Liver (tissue), 9 donors: ENCODE data around the gene METTL4. TPM values are rescaled to one million over a fixed set of nuclear protein-coding genes. Genes with fewer than 3 reads are reported as not detected.

Experiments used
- DNase-seq: peaks from one replicate; pipeline ENCODE4 v3.0.0-alpha.2; 2017; ENCODE audit warnings: low spot score
- H3K27ac ChIP-seq, 2 donors: one replicate each; pipeline ENCODE4 v1.7.0; 2013; ENCODE audit warnings: inconsistent platforms in 2 of 2, low read length in 2 of 2, control low read depth in 1 of 2, low read depth in 1 of 2, mild to moderate bottlenecking in 1 of 2
- H3K27me3 ChIP-seq, 4 donors: one replicate each; pipeline versions ENCODE4 v1.6.1 to v1.7.0; 2013; ENCODE audit warnings: low read length in 3 of 4, inconsistent platforms in 1 of 4, mild to moderate bottlenecking in 1 of 4, moderate library complexity in 1 of 4; ENCODE audit not compliant: control insufficient read depth in 4 of 4, insufficient read depth in 4 of 4
- H3K36me3 ChIP-seq, 4 donors: one replicate each; pipeline versions ENCODE4 v1.6.1 to v1.7.0; 2013; ENCODE audit warnings: low read length in 3 of 4, mild to moderate bottlenecking in 3 of 4, low read depth in 1 of 4, moderate library complexity in 1 of 4; ENCODE audit not compliant: control insufficient read depth in 4 of 4, insufficient read depth in 3 of 4
- H3K4me1 ChIP-seq, 4 donors: one replicate each; pipeline versions ENCODE4 v1.6.1 to v1.7.0; 2013; ENCODE audit warnings: low read length in 3 of 4, mild to moderate bottlenecking in 3 of 4, moderate library complexity in 1 of 4; ENCODE audit not compliant: control insufficient read depth in 4 of 4, insufficient read depth in 4 of 4
- H3K4me3 ChIP-seq, 3 donors: one replicate each; pipeline versions ENCODE4 v1.6.1 to v1.7.0; 2013; ENCODE audit warnings: low read length in 3 of 3, control low read depth in 1 of 3, low read depth in 1 of 3, mild to moderate bottlenecking in 1 of 3
- H3K9ac ChIP-seq, 2 donors: one replicate each; pipeline ENCODE4 v1.7.0; 2013; ENCODE audit warnings: low read length in 2 of 2, mild to moderate bottlenecking in 2 of 2, moderate library complexity in 2 of 2, control low read depth in 1 of 2, low read depth in 1 of 2
- H3K9me3 ChIP-seq, 4 donors: one replicate each; pipeline versions ENCODE4 v1.6.1 to v1.7.0; 2013; ENCODE audit warnings: low read length in 3 of 4; ENCODE audit not compliant: control insufficient read depth in 4 of 4
- EGR1 ChIP-seq, 2 donors: IDR thresholded peaks; 2 replicates each; pipeline ENCODE4 v1.6.1; 2016 to 2018; ENCODE audit warnings: antibody characterized with exemption in 2 of 2, low read depth in 2 of 2
- FOXA1 ChIP-seq: IDR thresholded peaks from 2 replicates; pipeline ENCODE4 v1.6.1; 2016; ENCODE audit warnings: antibody characterized with exemption
- FOXA2 ChIP-seq: IDR thresholded peaks from 2 replicates; pipeline ENCODE4 v1.6.1; 2016; ENCODE audit warnings: antibody characterized with exemption
- GABPA ChIP-seq, 2 donors: IDR thresholded peaks in 1 of 2; conservative IDR thresholded peaks in 1 of 2; 2 replicates each; pipeline ENCODE4 v1.6.1; 2016; ENCODE audit warnings: antibody characterized with exemption in 2 of 2, mild to moderate bottlenecking in 1 of 2, moderate library complexity in 1 of 2
- HNF4A ChIP-seq, 2 donors: conservative IDR thresholded peaks; 2 replicates each; pipeline ENCODE4 v1.6.1; 2016; ENCODE audit warnings: antibody characterized with exemption in 2 of 2, mild to moderate bottlenecking in 2 of 2
- HNF4G ChIP-seq: IDR thresholded peaks from 2 replicates; pipeline ENCODE4 v1.6.1; 2016; ENCODE audit warnings: antibody characterized with exemption
- JUND ChIP-seq, 2 donors: IDR thresholded peaks; 2 replicates each; pipeline ENCODE4 v1.6.1; 2016; ENCODE audit warnings: antibody characterized with exemption in 2 of 2
- NR2F2 ChIP-seq: IDR thresholded peaks from 2 replicates; pipeline ENCODE4 v1.6.1; 2016; ENCODE audit warnings: antibody characterized with exemption
- RAD21 ChIP-seq, 2 donors: IDR thresholded peaks; 2 replicates each; pipeline ENCODE4 v1.6.1; 2016; ENCODE audit warnings: antibody characterized with exemption in 2 of 2, mild to moderate bottlenecking in 2 of 2
- RXRA ChIP-seq, 2 donors: IDR thresholded peaks; 2 replicates each; pipeline ENCODE4 v1.6.1; 2017 to 2018; ENCODE audit warnings: antibody characterized with exemption in 2 of 2, mild to moderate bottlenecking in 1 of 2
- SP1 ChIP-seq: IDR thresholded peaks from 2 replicates; pipeline ENCODE4 v1.6.1; 2018; ENCODE audit warnings: antibody characterized with exemption, mild to moderate bottlenecking
- TAF1 ChIP-seq: conservative IDR thresholded peaks from 2 replicates; pipeline ENCODE4 v1.6.1; 2016; ENCODE audit warnings: antibody characterized with exemption, mild to moderate bottlenecking
- YY1 ChIP-seq: IDR thresholded peaks from 2 replicates; pipeline ENCODE4 v1.6.1; 2016; ENCODE audit warnings: antibody characterized with exemption, mild to moderate bottlenecking
- WGBS: extraction: QIAGEN DNeasy Blood & Tissue Kit; methylation state at CpG from one replicate; pipeline ENCODE4 v1.1.7; 2013; 5-methylcytosine and 5-hydroxymethylcytosine counted together
- polyA plus RNA-seq, 2 donors: library from polyadenylated mRNA; stranded (reverse) in 1 of 2; unstranded in 1 of 2; fragments of 200-250 nt in 1 of 2; fragments of >200 nt in 1 of 2; fragmentation: Nextera tagmentation in 1 of 2; extraction: Ambion mirVana in 1 of 2; gene quantifications; one replicate each; pipeline versions ENCODE4 v1.2.1 to v1.2.3, GENCODE V29; 2013 to 2015
- total RNA-seq, 2 donors: library from RNA; depleted of rRNA; stranded (reverse); fragments of >200 nt; gene quantifications; one replicate each; pipeline ENCODE4 v1.2.3, GENCODE V29; 2014
- TF ChIP-seq, protein P1 (sequence below): IDR thresholded peaks from 2 replicates; pipeline ENCODE4 v1.6.1; 2016; ENCODE audit warnings: antibody characterized with exemption, mild to moderate bottlenecking
- TF ChIP-seq, protein P2 (sequence below): fragments of 150-350 bp; IDR thresholded peaks from 2 replicates; pipeline ENCODE4 v1.5.1; 2017; ENCODE audit warnings: improper control_type of control experiment, low read depth, low read length; ENCODE audit not compliant: missing input control
- TF ChIP-seq, protein P3 (sequence below): IDR thresholded peaks from 2 replicates; pipeline ENCODE4 v1.6.1; 2016; ENCODE audit warnings: antibody characterized with exemption
- TF ChIP-seq, protein P4 (sequence below): IDR thresholded peaks from 2 replicates; pipeline ENCODE4 v1.6.1; 2016; ENCODE audit warnings: antibody characterized with exemption
- donor health status: healthy.
- donor health status: healthy.
- donor health status: healthy.
- donor health status: healthy.
- donor health status: healthy.

METTL4 gene
- total and polyA plus RNA-seq, 4 donors = 1.9 to 13.9 (median 3.5) TPM

DNA sequence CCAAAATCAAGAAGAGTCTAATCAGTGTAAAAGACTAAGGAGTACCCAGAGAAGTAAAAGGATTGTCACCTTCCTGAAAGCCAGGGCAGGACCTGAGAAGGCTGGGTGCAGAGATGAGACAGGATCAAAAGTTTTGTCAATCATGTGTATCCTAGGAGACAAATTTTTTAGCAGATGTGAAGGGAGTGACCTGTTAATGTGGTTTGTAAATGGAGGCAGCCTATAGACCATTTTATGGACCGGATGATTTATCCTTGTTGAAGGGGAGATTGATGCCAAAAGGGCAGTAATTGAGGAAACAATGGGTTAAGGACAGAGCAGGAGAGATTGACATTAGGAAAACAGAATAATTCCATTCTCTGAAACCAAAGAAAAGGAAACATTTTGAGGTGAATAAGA is 865 bp upstream of the METTL4 start:
- Histone ChIP-seq H3K36me3 (no peaks in the 10 kb centered on the region), H3K27ac (no peak overlapping the region), H3K9me3 (no peaks in the 10 kb centered on the region), H3K4me1 (peaks cover 3 to 17% (median 15%) of the 10 kb centered on the region in 4 donors), H3K9ac (no peak overlapping the region), H3K27me3 (no peaks in the 10 kb centered on the region), H3K4me3 (peak overlapping the region in 1 of 3 donors; percentile 76)
- DNase-seq = no peak
- WGBS = 8% methylated on average over 1 of the region's 1 CpG
- TF ChIP-seq JUND (IDR thresholded peaks at IDR 0.05) (no peak), RAD21 (IDR thresholded peaks at IDR 0.05) (no peak), HNF4A (conservative IDR thresholded peaks at IDR 0.05) (no peak), EGR1 (IDR thresholded peaks at IDR 0.05; ENCODE audit: low read depth in 2 of 2) (no peak), NR2F2 (no peak), HNF4G (no peak), FOXA1 (no peak), YY1 (no peak), RXRA (IDR thresholded peaks at IDR 0.05) (no peak), FOXA2 (no peak), SP1 (no peak), TAF1 (no peak), GABPA (IDR thresholded peaks at IDR 0.05 in 1 of 2, conservative IDR thresholded peaks at IDR 0.05 in 1 of 2) (no peak)
- TF ChIP-seq, protein P1, sequence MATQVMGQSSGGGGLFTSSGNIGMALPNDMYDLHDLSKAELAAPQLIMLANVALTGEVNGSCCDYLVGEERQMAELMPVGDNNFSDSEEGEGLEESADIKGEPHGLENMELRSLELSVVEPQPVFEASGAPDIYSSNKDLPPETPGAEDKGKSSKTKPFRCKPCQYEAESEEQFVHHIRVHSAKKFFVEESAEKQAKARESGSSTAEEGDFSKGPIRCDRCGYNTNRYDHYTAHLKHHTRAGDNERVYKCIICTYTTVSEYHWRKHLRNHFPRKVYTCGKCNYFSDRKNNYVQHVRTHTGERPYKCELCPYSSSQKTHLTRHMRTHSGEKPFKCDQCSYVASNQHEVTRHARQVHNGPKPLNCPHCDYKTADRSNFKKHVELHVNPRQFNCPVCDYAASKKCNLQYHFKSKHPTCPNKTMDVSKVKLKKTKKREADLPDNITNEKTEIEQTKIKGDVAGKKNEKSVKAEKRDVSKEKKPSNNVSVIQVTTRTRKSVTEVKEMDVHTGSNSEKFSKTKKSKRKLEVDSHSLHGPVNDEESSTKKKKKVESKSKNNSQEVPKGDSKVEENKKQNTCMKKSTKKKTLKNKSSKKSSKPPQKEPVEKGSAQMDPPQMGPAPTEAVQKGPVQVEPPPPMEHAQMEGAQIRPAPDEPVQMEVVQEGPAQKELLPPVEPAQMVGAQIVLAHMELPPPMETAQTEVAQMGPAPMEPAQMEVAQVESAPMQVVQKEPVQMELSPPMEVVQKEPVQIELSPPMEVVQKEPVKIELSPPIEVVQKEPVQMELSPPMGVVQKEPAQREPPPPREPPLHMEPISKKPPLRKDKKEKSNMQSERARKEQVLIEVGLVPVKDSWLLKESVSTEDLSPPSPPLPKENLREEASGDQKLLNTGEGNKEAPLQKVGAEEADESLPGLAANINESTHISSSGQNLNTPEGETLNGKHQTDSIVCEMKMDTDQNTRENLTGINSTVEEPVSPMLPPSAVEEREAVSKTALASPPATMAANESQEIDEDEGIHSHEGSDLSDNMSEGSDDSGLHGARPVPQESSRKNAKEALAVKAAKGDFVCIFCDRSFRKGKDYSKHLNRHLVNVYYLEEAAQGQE = no peak
- TF ChIP-seq, protein P2, sequence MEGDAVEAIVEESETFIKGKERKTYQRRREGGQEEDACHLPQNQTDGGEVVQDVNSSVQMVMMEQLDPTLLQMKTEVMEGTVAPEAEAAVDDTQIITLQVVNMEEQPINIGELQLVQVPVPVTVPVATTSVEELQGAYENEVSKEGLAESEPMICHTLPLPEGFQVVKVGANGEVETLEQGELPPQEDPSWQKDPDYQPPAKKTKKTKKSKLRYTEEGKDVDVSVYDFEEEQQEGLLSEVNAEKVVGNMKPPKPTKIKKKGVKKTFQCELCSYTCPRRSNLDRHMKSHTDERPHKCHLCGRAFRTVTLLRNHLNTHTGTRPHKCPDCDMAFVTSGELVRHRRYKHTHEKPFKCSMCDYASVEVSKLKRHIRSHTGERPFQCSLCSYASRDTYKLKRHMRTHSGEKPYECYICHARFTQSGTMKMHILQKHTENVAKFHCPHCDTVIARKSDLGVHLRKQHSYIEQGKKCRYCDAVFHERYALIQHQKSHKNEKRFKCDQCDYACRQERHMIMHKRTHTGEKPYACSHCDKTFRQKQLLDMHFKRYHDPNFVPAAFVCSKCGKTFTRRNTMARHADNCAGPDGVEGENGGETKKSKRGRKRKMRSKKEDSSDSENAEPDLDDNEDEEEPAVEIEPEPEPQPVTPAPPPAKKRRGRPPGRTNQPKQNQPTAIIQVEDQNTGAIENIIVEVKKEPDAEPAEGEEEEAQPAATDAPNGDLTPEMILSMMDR = no peak
- TF ChIP-seq, protein P3, sequence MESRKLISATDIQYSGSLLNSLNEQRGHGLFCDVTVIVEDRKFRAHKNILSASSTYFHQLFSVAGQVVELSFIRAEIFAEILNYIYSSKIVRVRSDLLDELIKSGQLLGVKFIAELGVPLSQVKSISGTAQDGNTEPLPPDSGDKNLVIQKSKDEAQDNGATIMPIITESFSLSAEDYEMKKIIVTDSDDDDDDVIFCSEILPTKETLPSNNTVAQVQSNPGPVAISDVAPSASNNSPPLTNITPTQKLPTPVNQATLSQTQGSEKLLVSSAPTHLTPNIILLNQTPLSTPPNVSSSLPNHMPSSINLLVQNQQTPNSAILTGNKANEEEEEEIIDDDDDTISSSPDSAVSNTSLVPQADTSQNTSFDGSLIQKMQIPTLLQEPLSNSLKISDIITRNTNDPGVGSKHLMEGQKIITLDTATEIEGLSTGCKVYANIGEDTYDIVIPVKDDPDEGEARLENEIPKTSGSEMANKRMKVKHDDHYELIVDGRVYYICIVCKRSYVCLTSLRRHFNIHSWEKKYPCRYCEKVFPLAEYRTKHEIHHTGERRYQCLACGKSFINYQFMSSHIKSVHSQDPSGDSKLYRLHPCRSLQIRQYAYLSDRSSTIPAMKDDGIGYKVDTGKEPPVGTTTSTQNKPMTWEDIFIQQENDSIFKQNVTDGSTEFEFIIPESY = no peak
- TF ChIP-seq, protein P4, sequence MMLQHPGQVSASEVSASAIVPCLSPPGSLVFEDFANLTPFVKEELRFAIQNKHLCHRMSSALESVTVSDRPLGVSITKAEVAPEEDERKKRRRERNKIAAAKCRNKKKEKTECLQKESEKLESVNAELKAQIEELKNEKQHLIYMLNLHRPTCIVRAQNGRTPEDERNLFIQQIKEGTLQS = no peak

DNA sequence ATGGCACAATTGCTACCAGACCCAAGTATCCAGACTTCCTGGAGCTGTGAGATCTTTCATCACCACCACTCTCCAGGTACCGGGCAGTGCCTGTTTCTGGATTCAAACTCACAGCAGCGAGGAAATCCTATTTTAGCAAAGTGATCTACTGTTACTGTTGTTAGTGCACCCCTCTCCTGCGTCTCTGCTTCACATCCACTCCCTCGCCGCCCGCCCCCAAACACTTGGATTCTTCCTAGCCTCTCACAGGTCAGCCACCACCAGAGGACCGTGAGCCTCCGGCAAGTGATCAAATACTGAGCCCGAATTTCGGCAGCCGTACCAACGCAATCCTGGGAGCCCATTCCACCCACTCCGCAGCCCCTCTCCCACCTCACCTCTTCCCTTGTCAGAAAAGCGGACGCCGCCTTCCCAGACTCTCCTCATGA is 519 bp downstream of the METTL4 start:
- DNase-seq = peak; percentile 76
- Histone ChIP-seq H3K4me3 (peak overlapping the region; percentile 76 to 85 (median 85)), H3K27ac (peak overlapping the region; percentile 98), H3K9ac (peak overlapping the region; percentile 91 to 94), H3K36me3 (peaks cover 0 to 5% (median 0%) of the 10 kb centered on the region in 4 donors), H3K27me3 (no peaks in the 10 kb centered on the region), H3K9me3 (no peaks in the 10 kb centered on the region), H3K4me1 (peaks cover 3 to 17% (median 15%) of the 10 kb centered on the region in 4 donors)
- TF ChIP-seq YY1 (no peak), FOXA2 (no peak), RAD21 (IDR thresholded peaks at IDR 0.05) (peak in 1 of 2 donors; percentile 50), JUND (IDR thresholded peaks at IDR 0.05) (no peak), NR2F2 (no peak), HNF4A (conservative IDR thresholded peaks at IDR 0.05) (no peak), EGR1 (IDR thresholded peaks at IDR 0.05; ENCODE audit: low read depth in 2 of 2) (no peak), RXRA (IDR thresholded peaks at IDR 0.05) (peak in 1 of 2 donors; percentile 24), FOXA1 (no peak)
- TF ChIP-seq, protein P3 = no peak
- TF ChIP-seq, protein P1 = no peak
- whole genome bisulfite sequencing = under 1% methylated on average over 16 of the region's 16 CpGs
